Sigmoid colon (tissue), 4 donors: ENCODE data around the gene FAM149A.

ENCODE experiments used
- CTCF ChIP-seq, 4 experiments: fragments of 450-650 bp in 3 of 4; fragments of 200-600 bp in 1 of 4; IDR thresholded peaks; one replicate each; pipeline ENCODE4 v1.5.1; 2016 to 2019; ENCODE audit warnings: antibody characterized with exemption in 4 of 4, mild to moderate bottlenecking in 3 of 4, moderate library complexity in 2 of 4
- POLR2AphosphoS5 ChIP-seq, 4 donors: sonication (generic); formaldehyde crosslinking; IDR thresholded peaks; one replicate each; pipeline ENCODE4 v1.6.1; 2017; ENCODE audit warnings: antibody characterized with exemption in 4 of 4

GRCh38 chr4:186167605-186168004 is 63.1 kb downstream of the FAM149A start:
- no peak for TF ChIP-seq CTCF (IDR thresholded peaks at IDR 0.05)
- no peak for TF ChIP-seq POLR2AphosphoS5 (IDR thresholded peaks at IDR 0.05)
